Measurements from ENCODE around the gene IL1F10. TPM values are rescaled to one million over a fixed set of nuclear protein-coding genes. Genes with fewer than 3 reads are reported as not detected.

IL1F10 gene
- total RNA-seq, 2 experiments from 2014 or later, result not detected

DNA sequence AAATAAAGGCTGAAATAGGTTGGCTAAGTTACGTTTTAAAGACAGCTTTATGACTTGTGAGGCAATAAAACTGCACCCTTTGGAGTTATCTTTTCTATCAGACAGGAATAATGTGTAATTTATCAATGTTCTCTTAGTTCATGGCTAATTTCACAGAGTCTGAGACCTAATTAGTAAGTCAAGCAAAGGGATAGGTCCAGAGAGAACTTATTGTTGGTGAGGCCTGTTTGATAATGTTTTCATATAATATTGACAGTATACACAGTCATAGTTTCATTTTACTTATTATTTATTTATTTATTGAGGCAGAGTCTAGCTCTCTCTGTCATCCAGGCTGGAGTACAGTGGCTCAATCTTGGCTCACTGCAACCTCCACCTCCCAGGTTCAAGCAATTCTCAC, 10.7 kb upstream of the IL1F10 start:
- TF ChIP-seq, protein P1, sequence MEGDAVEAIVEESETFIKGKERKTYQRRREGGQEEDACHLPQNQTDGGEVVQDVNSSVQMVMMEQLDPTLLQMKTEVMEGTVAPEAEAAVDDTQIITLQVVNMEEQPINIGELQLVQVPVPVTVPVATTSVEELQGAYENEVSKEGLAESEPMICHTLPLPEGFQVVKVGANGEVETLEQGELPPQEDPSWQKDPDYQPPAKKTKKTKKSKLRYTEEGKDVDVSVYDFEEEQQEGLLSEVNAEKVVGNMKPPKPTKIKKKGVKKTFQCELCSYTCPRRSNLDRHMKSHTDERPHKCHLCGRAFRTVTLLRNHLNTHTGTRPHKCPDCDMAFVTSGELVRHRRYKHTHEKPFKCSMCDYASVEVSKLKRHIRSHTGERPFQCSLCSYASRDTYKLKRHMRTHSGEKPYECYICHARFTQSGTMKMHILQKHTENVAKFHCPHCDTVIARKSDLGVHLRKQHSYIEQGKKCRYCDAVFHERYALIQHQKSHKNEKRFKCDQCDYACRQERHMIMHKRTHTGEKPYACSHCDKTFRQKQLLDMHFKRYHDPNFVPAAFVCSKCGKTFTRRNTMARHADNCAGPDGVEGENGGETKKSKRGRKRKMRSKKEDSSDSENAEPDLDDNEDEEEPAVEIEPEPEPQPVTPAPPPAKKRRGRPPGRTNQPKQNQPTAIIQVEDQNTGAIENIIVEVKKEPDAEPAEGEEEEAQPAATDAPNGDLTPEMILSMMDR (IDR thresholded peaks at IDR 0.05), result no peak
- Mint-ChIP-seq H3K36me3 (ENCODE audit: low read depth) (peaks cover 9% of the 10 kb centered on the region), H3K4me1 (ENCODE audit: low read depth) (peaks cover 15% of the 10 kb centered on the region), H3K27ac (no peak overlapping the region), H3K4me3 (no peak overlapping the region), H3K27me3 (no peaks in the 10 kb centered on the region), H3K9me3 (peaks cover 22% of the 10 kb centered on the region)
- intact Hi-C loops (cut with micrococcal nuclease), result no loop called here
- CTCF ChIA-PET, result interaction anchor here (0.8 to 1.3 kb wide), 3 partner anchors 18 to 308 kb away, joined by 3 read pairs; no protein-coding TSS in a partner anchor
- POLR2A ChIA-PET, result interaction anchor here (0.6 kb wide), 1 partner anchor 57 kb away, joined by 3 read pairs; no protein-coding TSS in a partner anchor
- no peak for ATAC-seq
- no peak for DNase-seq

DNA sequence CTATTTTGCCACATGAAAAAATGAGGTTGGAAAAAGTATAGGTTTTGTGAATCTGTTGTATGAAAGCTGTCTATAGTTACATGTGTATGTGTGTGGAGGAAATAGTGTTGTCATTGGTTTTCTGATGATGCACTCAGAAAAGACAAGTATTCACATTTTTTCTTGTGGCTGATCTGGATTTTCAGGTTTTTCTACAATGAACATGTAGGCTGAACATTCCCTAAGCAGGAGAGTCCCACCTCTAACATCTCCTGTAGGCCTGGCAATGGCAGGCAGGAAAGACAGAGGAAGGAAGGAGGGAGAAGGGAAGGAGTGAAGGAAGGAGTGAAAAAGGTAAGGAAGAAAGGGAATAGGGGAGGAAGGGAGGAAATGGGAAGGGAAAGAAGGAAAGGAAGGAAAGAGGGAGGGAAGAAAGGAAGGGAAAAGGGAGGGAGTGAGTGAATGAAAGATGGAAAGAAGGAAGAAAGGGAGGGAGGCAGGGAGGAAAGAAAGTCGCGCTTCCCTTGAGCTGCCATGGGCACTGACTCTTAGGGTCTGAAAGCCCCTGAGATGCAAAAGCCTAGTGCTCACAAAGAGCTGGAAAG, 9.3 kb upstream of the IL1F10 start:
- peaks cover 13% of the 10 kb centered on the region for H3K4me1 Mint-ChIP-seq (ENCODE audit: low read depth)
- no peak overlapping the region for H3K27ac Mint-ChIP-seq
- ATAC-seq (no peak), DNase-seq (no peak)
- POLR2A ChIA-PET, result no interaction called here
- H3K27me3 Mint-ChIP-seq, result peaks cover 3% of the 10 kb centered on the region
- intact Hi-C loops (cut with micrococcal nuclease), result no loop called here
- H3K4me3 Mint-ChIP-seq, result no peak overlapping the region
- CTCF ChIA-PET, result interaction anchor here (3.0 kb wide), 1 partner anchor 22 kb away, joined by 11 read pairs; no protein-coding TSS in a partner anchor
- H3K9me3 Mint-ChIP-seq, result peaks cover 22% of the 10 kb centered on the region
- TF ChIP-seq, protein P1 (IDR thresholded peaks at IDR 0.05), result no peak
- H3K36me3 Mint-ChIP-seq (ENCODE audit: low read depth), result peaks cover 9% of the 10 kb centered on the region

DNA sequence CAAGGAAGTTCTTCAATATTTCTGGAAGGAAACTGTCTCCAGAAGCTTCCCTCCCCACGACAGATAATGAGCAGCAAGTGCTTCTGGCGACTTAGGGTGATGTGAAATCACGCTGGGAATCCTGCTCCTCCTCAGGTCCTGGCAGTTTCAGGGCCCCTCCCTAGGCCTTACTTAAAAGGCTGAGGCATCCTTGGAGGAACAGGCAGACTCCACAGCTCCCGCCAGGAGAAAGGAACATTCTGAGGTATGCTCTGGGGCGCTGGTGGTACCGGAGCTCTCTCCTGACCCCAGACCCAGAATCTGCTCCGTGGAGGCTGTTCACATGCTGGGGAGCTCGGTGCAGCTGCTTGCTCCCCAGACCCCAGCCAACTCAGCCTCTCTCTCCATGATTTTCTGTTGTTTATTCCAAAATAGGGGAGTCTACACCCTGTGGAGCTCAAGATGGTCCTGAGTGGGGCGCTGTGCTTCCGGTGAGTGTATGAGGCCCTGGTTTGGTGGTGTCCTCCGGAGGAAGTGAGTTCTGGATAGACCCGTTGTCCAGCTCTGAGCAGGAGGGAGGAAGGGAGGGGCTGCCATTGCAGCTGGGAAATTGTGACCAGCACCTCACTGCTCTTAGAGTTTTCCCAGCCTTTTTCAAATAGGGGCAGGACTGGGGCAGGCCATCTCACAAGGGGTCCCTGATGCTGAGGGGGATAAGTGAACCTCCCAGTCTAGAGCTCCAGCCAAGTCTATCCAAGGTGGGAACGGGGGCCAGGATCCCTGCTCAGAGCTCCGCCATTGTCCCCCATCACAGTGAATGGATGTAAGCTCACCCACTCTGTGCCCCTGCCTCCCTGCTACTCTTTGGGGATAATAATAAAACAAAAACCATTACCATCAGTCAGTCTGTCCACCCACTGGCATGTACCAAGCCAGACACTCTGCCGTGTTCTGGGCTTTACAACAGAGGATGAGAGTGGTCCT, 8.5 kb upstream of the IL1F10 start, which contains the start of gene IL36RN:
Gene IL36RN (plus strand): TSS at position 201 of the 963 bp plus-strand sequence. CDS start 241 bp downstream, at position 442.
- Mint-ChIP-seq H3K27ac (no peak within 1 kb of the TSS), H3K36me3 (ENCODE audit: low read depth) (peaks cover 6% of the 10 kb centered on the region), H3K4me3 (no peak within 1 kb of the TSS), H3K4me1 (ENCODE audit: low read depth) (peaks cover 8% of the 10 kb centered on the region), H3K27me3 (peaks cover 3% of the 10 kb centered on the region), H3K9me3 (peaks cover 18% of the 10 kb centered on the region)
- DNase-seq, result no peak
- intact Hi-C loops (cut with micrococcal nuclease), result no loop called here
- CTCF ChIA-PET, result interaction anchor here (3.0 kb wide), 1 partner anchor 21 kb away, joined by 11 read pairs; no protein-coding TSS in a partner anchor
- POLR2A ChIA-PET, result interaction anchor here (0.9 kb wide), 1 partner anchor 8 kb away, joined by 4 read pairs; no protein-coding TSS in a partner anchor
- no peak for ATAC-seq
- TF ChIP-seq, protein P1 (IDR thresholded peaks at IDR 0.05), result no peak

DNA sequence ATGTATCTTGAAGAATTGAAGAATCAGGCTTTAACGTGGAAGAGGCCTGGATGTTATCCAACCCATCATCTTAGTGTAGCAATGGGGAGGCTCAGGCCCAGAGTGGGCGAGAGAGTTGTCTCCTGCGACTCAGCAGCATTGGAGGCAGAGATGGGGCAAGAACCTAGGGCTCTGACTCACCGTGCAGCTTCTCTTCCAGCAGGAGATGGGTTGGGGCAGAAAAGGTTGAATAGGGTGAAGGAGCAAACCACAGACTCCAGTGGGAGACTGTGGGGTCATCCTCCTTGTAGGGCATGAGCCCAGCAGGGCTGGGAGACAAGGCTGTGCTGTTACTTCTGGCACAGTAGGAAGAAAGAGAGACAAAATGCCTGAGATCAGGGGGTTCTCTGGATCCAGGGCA, 7.4 kb upstream of the IL1F10 start:
- TF ChIP-seq, protein P1 (IDR thresholded peaks at IDR 0.05), result no peak
- no peak overlapping the region for H3K27ac Mint-ChIP-seq
- DNase-seq (no peak), ATAC-seq (no peak)
- peaks cover 9% of the 10 kb centered on the region for H3K9me3 Mint-ChIP-seq
- peaks cover 5% of the 10 kb centered on the region for H3K36me3 Mint-ChIP-seq (ENCODE audit: low read depth)
- ChIA-PET POLR2A (no interaction called here), CTCF (interaction anchor here (3.0 kb wide), 1 partner anchor 20 kb away, joined by 11 read pairs; no protein-coding TSS in a partner anchor)
- intact Hi-C loops (cut with micrococcal nuclease), result no loop called here
- peaks cover 3% of the 10 kb centered on the region for H3K27me3 Mint-ChIP-seq
- H3K4me3 Mint-ChIP-seq, result no peak overlapping the region
- peaks cover 8% of the 10 kb centered on the region for H3K4me1 Mint-ChIP-seq (ENCODE audit: low read depth)

Measured in activated CD8-positive, alpha-beta T cell treated with anti-CD3 and anti-CD28 coated beads for 36 hours (primary cell).